Liver (tissue), 9 donors: ENCODE results near the gene PTPN6. TPM values are rescaled to one million over a fixed set of nuclear protein-coding genes. Genes with fewer than 3 reads are reported as not detected.

ENCODE experiments used
- DNase-seq: peaks from one replicate; pipeline ENCODE4 v3.0.0-alpha.2; 2017; ENCODE audit warnings: low spot score
- H3K27ac ChIP-seq, 2 donors: one replicate each; pipeline ENCODE4 v1.7.0; 2013; ENCODE audit warnings: inconsistent platforms in 2 of 2, low read length in 2 of 2, control low read depth in 1 of 2, low read depth in 1 of 2, mild to moderate bottlenecking in 1 of 2
- H3K27me3 ChIP-seq, 4 donors: one replicate each; pipeline versions ENCODE4 v1.6.1 to v1.7.0; 2013; ENCODE audit warnings: low read length in 3 of 4, inconsistent platforms in 1 of 4, mild to moderate bottlenecking in 1 of 4, moderate library complexity in 1 of 4; ENCODE audit not compliant: control insufficient read depth in 4 of 4, insufficient read depth in 4 of 4
- H3K36me3 ChIP-seq, 4 donors: one replicate each; pipeline versions ENCODE4 v1.6.1 to v1.7.0; 2013; ENCODE audit warnings: low read length in 3 of 4, mild to moderate bottlenecking in 3 of 4, low read depth in 1 of 4, moderate library complexity in 1 of 4; ENCODE audit not compliant: control insufficient read depth in 4 of 4, insufficient read depth in 3 of 4
- H3K4me1 ChIP-seq, 4 donors: one replicate each; pipeline versions ENCODE4 v1.6.1 to v1.7.0; 2013; ENCODE audit warnings: low read length in 3 of 4, mild to moderate bottlenecking in 3 of 4, moderate library complexity in 1 of 4; ENCODE audit not compliant: control insufficient read depth in 4 of 4, insufficient read depth in 4 of 4
- H3K4me3 ChIP-seq, 3 donors: one replicate each; pipeline versions ENCODE4 v1.6.1 to v1.7.0; 2013; ENCODE audit warnings: low read length in 3 of 3, control low read depth in 1 of 3, low read depth in 1 of 3, mild to moderate bottlenecking in 1 of 3
- H3K9ac ChIP-seq, 2 donors: one replicate each; pipeline ENCODE4 v1.7.0; 2013; ENCODE audit warnings: low read length in 2 of 2, mild to moderate bottlenecking in 2 of 2, moderate library complexity in 2 of 2, control low read depth in 1 of 2, low read depth in 1 of 2
- H3K9me3 ChIP-seq, 4 donors: one replicate each; pipeline versions ENCODE4 v1.6.1 to v1.7.0; 2013; ENCODE audit warnings: low read length in 3 of 4; ENCODE audit not compliant: control insufficient read depth in 4 of 4
- EGR1 ChIP-seq, 2 donors: IDR thresholded peaks; 2 replicates each; pipeline ENCODE4 v1.6.1; 2016 to 2018; ENCODE audit warnings: antibody characterized with exemption in 2 of 2, low read depth in 2 of 2
- FOXA1 ChIP-seq: IDR thresholded peaks from 2 replicates; pipeline ENCODE4 v1.6.1; 2016; ENCODE audit warnings: antibody characterized with exemption
- FOXA2 ChIP-seq: IDR thresholded peaks from 2 replicates; pipeline ENCODE4 v1.6.1; 2016; ENCODE audit warnings: antibody characterized with exemption
- GABPA ChIP-seq, 2 donors: IDR thresholded peaks in 1 of 2; conservative IDR thresholded peaks in 1 of 2; 2 replicates each; pipeline ENCODE4 v1.6.1; 2016; ENCODE audit warnings: antibody characterized with exemption in 2 of 2, mild to moderate bottlenecking in 1 of 2, moderate library complexity in 1 of 2
- HNF4A ChIP-seq, 2 donors: conservative IDR thresholded peaks; 2 replicates each; pipeline ENCODE4 v1.6.1; 2016; ENCODE audit warnings: antibody characterized with exemption in 2 of 2, mild to moderate bottlenecking in 2 of 2
- HNF4G ChIP-seq: IDR thresholded peaks from 2 replicates; pipeline ENCODE4 v1.6.1; 2016; ENCODE audit warnings: antibody characterized with exemption
- JUND ChIP-seq, 2 donors: IDR thresholded peaks; 2 replicates each; pipeline ENCODE4 v1.6.1; 2016; ENCODE audit warnings: antibody characterized with exemption in 2 of 2
- NR2F2 ChIP-seq: IDR thresholded peaks from 2 replicates; pipeline ENCODE4 v1.6.1; 2016; ENCODE audit warnings: antibody characterized with exemption
- RAD21 ChIP-seq, 2 donors: IDR thresholded peaks; 2 replicates each; pipeline ENCODE4 v1.6.1; 2016; ENCODE audit warnings: antibody characterized with exemption in 2 of 2, mild to moderate bottlenecking in 2 of 2
- REST ChIP-seq: IDR thresholded peaks from 2 replicates; pipeline ENCODE4 v1.6.1; 2016; ENCODE audit warnings: antibody characterized with exemption, mild to moderate bottlenecking
- RXRA ChIP-seq, 2 donors: IDR thresholded peaks; 2 replicates each; pipeline ENCODE4 v1.6.1; 2017 to 2018; ENCODE audit warnings: antibody characterized with exemption in 2 of 2, mild to moderate bottlenecking in 1 of 2
- SP1 ChIP-seq: IDR thresholded peaks from 2 replicates; pipeline ENCODE4 v1.6.1; 2018; ENCODE audit warnings: antibody characterized with exemption, mild to moderate bottlenecking
- TAF1 ChIP-seq: conservative IDR thresholded peaks from 2 replicates; pipeline ENCODE4 v1.6.1; 2016; ENCODE audit warnings: antibody characterized with exemption, mild to moderate bottlenecking
- YY1 ChIP-seq: IDR thresholded peaks from 2 replicates; pipeline ENCODE4 v1.6.1; 2016; ENCODE audit warnings: antibody characterized with exemption, mild to moderate bottlenecking
- ZBTB33 ChIP-seq: IDR thresholded peaks from 2 replicates; pipeline ENCODE4 v1.6.1; 2016; ENCODE audit warnings: antibody characterized with exemption
- WGBS: extraction: QIAGEN DNeasy Blood & Tissue Kit; methylation state at CpG from one replicate; pipeline ENCODE4 v1.1.7; 2013; 5-methylcytosine and 5-hydroxymethylcytosine counted together
- polyA plus RNA-seq, 2 donors: library from polyadenylated mRNA; stranded (reverse) in 1 of 2; unstranded in 1 of 2; fragments of 200-250 nt in 1 of 2; fragments of >200 nt in 1 of 2; fragmentation: Nextera tagmentation in 1 of 2; extraction: Ambion mirVana in 1 of 2; gene quantifications; one replicate each; pipeline versions ENCODE4 v1.2.1 to v1.2.3, GENCODE V29; 2013 to 2015
- total RNA-seq, 2 donors: library from RNA; depleted of rRNA; stranded (reverse); fragments of >200 nt; gene quantifications; one replicate each; pipeline ENCODE4 v1.2.3, GENCODE V29; 2014
- TF ChIP-seq, protein P1 (sequence below): IDR thresholded peaks from 2 replicates; pipeline ENCODE4 v1.6.1; 2016; ENCODE audit warnings: antibody characterized with exemption
- TF ChIP-seq, protein P2 (sequence below): fragments of 150-350 bp; IDR thresholded peaks from 2 replicates; pipeline ENCODE4 v1.5.1; 2017; ENCODE audit warnings: improper control_type of control experiment, low read depth, low read length; ENCODE audit not compliant: missing input control
- donor health status: healthy.
- donor health status: healthy.
- donor health status: healthy.
- donor health status: healthy.
- donor health status: healthy.

The PTPN6 gene
- total and polyA plus RNA-seq, 4 donors: 15.2 to 41.0 (median 19.6) TPM

DNA sequence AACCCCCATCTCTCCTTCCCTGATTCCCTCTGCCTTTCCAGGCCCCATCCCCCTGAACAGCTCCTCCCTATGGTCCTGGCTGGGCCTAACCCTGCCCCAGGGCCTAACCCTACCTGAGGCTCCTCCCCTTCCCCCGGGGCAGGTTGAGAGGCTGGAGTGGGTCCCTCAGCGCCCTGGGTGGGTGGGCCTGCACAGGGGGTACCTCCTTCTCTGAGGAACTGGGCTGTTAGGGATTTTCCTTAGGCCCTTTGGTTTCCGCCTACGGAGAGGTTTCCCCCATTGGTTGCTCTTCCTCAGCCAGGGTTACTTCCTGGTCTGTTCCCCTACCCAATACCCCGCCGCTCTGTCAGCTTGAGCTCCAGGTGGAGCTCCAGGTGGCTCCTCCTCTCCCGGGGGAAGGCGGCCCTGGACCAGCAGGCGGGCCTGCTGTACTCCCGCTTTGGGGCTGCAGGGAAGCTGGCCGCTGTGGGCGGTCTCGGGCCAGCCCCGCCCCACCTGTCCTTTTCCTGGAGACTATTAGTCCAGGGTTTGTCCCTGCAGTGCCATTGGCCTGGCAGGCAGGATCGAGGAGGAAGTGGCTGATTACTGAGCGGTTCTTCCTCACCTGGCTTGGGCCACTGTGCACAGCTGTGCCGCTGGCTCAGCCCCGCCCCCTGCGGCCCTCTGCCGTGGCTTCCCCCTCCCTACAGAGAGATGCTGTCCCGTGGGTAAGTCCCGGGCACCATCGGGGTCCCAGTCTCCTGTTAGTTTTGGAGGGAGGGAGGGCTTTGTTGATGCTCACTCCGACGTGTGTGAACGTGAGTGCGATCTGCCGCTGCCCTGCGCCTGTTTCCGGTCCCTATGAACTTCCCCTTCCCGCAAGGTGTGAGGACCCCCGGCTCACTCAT lies 4.9 kb upstream of the PTPN6 start:
- no peaks in the 10 kb centered on the region for H3K27me3 ChIP-seq
- TF ChIP-seq REST: peak; percentile 94
- peak; percentile 63 to 81 for TF ChIP-seq EGR1 (IDR thresholded peaks at IDR 0.05; ENCODE audit: low read depth in 2 of 2)
- no peak for TF ChIP-seq FOXA1
- TF ChIP-seq RXRA (IDR thresholded peaks at IDR 0.05): peak; percentile 59 to 78
- peak; percentile 40 for TF ChIP-seq FOXA2
- TF ChIP-seq SP1: peak; percentile 88
- TF ChIP-seq, protein P1, sequence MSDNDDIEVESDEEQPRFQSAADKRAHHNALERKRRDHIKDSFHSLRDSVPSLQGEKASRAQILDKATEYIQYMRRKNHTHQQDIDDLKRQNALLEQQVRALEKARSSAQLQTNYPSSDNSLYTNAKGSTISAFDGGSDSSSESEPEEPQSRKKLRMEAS: no peak
- TF ChIP-seq, protein P2, sequence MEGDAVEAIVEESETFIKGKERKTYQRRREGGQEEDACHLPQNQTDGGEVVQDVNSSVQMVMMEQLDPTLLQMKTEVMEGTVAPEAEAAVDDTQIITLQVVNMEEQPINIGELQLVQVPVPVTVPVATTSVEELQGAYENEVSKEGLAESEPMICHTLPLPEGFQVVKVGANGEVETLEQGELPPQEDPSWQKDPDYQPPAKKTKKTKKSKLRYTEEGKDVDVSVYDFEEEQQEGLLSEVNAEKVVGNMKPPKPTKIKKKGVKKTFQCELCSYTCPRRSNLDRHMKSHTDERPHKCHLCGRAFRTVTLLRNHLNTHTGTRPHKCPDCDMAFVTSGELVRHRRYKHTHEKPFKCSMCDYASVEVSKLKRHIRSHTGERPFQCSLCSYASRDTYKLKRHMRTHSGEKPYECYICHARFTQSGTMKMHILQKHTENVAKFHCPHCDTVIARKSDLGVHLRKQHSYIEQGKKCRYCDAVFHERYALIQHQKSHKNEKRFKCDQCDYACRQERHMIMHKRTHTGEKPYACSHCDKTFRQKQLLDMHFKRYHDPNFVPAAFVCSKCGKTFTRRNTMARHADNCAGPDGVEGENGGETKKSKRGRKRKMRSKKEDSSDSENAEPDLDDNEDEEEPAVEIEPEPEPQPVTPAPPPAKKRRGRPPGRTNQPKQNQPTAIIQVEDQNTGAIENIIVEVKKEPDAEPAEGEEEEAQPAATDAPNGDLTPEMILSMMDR: no peak
- TF ChIP-seq ZBTB33: no peak
- TF ChIP-seq RAD21 (IDR thresholded peaks at IDR 0.05): peak; percentile 64 to 68
- peak; percentile 86 for TF ChIP-seq YY1
- peak in 1 of 2 donors; percentile 15 for TF ChIP-seq JUND (IDR thresholded peaks at IDR 0.05)
- peak in 1 of 2 donors; percentile 71 for TF ChIP-seq GABPA (IDR thresholded peaks at IDR 0.05 in 1 of 2, conservative IDR thresholded peaks at IDR 0.05 in 1 of 2)
- TF ChIP-seq HNF4A (conservative IDR thresholded peaks at IDR 0.05): peak in 1 of 2 donors; percentile 65
- no peak for TF ChIP-seq NR2F2
- no peak for TF ChIP-seq HNF4G
- TF ChIP-seq TAF1: peak; percentile 92
- no peaks in the 10 kb centered on the region for H3K9me3 ChIP-seq
- WGBS: 10% methylated on average over 32 of the region's 32 CpGs
- no peaks in the 10 kb centered on the region for H3K36me3 ChIP-seq
- peak overlapping the region; percentile 56 to 69 (median 67) for H3K4me3 ChIP-seq
- H3K4me1 ChIP-seq: peaks cover 10 to 43% (median 30%) of the 10 kb centered on the region in 4 donors
- peak; percentile 79 for DNase-seq
- peak overlapping the region; percentile 86 to 96 for H3K27ac ChIP-seq
- H3K9ac ChIP-seq: peak overlapping the region; percentile 35 to 52
